COLO668 (cell line): ENCODE results near the gene CNTFR.

Source experiments
- DNase-seq: peaks from one replicate; lab custom pipeline; 2025; ENCODE audit not compliant: unreplicated experiment; lab: John Stamatoyannopoulos, UW

The CNTFR gene

DNA sequence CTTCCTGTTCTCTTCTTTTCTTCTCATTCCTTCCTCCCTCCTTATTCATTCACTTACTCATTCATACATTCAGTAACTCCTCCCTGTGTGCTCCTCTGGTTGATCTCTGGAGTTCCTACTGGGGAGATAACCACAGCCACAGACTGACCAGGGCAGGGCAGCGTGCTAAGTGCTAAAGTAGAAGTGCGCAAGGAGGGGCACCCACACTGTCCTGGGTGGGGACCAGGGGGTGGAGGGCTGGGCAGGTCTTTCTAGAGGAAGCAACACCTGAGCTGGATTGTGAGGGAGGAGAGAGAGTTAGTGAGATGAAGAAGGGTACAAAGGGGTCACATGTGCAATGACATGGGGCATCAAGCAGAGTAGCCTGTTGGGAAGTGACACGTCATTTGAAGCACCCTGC lies 80.6 kb downstream of the CNTFR start:
- no peak for DNase-seq

DNA sequence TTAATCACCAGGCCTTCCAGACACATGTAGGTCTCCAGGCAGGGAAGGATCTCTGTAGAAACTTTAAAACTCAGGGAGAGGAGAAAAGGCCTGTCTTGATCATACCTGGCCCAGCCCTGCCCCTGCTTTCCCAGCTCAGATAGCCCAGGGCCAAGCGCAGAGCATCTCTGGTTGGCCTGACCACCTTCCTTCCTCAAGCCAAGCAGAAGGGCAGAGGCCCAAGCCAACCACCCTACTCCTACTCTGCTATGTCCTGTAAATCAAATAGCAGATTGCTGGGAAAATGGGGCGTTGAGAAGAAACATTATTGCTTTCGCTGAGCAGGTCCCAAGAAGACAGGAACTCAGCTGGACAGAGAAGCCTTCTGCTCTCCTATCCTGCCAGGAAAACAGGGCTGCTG lies 81.1 kb downstream of the CNTFR start:
- no peak for DNase-seq

DNA sequence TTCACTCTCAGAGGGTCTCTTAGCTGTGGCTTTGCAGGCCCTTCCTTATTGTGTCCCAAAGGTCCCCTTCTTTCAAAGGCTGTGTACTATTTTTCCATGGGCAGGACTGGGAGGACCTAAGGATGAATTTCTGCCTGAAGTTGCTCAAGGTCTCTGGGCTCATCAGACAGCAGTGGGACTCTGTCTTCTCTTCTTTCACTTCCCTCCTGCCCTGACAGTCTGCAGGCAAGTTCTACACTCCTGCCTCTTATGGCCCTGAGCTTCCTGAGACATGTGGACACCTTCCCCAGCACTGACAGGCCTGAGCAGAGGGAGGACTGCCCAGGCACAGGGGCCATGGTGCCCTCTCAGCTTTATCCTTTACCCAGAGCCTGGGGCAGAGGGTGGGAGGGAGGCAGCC lies 81.6 kb downstream of the CNTFR start:
- DNase-seq: no peak

DNA sequence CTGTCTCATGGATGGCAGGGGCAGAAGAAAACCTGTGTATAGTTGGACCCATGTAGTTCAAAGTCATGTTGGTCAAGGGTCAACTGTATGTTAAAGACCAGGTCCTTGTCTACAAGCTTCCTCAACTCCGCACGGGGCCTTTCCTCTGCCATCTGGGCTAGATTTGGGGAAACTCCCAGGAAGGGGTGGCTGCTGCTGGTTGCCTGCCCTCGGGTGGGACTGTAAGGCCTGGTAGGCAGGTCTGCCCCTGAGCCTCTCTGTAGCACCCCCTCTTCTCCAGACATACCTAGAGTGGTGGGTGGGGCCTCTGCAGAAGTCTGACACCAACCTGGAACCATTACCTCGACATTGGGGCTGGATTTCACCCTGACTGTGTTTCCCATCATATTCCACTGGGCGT lies 82.0 kb downstream of the CNTFR start:
- DNase-seq: no peak

DNA sequence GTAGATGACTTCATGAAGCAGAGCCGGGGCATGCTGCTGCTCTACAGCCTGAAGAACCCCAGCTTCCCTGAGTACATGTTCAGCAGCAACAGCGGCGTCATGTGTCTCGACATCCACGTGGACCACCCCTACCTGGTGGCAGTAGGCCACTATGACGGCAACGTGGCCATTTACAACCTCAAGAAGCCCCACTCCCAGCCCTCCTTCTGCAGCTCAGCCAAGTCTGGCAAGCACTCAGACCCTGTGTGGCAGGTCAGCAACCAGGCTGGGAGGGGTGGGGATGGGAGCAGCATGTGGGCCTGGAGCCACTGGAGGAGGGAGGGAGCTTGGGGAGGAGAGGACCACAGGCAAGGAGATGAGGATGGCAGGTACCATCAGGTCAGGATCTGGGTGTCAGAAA lies 82.9 kb downstream of the CNTFR start:
- DNase-seq: no peak

DNA sequence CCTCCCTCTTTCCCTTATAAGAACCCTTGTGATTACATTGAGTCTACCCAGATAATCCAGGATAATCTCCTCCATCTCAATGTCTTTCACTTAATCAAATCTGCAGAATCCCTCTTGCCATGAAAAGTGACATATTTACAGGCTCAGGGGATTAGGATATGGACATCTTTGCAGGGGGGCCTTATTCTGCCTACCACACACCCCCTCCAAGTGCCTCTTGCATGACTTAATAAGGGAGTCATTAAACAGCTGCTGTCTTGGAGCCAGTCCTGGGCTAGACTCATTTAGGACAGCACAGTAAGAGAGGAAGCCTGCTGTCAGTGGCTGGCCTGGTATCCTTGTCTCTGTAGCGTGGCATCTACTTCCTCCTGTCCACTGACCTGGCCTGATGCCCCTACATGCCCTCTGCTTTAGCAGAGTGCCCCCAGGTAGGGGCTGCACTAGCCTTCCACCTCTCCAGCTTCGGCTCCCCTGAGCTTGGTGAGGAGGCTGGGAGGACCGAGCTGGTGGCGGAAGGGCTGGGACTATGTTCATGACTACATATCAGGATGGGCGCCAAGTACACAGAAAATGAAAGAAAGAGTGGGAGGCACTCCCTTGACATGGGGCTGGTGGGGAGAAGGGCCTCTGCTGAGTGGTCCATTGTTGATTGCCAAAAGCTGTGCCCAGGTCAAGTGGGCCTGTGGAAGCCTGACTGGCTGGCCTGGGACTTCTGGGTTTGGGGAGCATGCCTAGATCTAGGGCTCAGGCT lies 84.0 kb downstream of the CNTFR start:
- DNase-seq: no peak

DNA sequence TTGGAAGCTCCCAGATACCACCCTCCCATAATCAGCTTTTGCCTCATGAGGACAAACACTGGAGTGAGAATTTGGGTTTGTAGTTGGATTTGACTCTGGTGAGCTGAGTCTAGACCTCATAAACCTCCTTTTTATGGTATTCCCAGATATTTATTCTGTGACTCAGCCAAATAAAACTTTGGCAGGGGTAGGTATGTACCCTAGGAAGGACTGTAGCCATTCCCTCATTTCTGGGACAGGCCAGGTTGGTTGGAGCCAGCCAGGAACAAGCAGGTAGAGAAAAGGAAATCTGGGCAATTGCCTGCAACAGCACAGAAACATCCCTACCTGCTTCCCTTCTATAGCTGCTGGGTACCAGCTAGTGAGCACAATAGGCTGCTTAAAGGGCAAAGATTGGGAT lies 86.1 kb downstream of the CNTFR start:
- no peak for DNase-seq

DNA sequence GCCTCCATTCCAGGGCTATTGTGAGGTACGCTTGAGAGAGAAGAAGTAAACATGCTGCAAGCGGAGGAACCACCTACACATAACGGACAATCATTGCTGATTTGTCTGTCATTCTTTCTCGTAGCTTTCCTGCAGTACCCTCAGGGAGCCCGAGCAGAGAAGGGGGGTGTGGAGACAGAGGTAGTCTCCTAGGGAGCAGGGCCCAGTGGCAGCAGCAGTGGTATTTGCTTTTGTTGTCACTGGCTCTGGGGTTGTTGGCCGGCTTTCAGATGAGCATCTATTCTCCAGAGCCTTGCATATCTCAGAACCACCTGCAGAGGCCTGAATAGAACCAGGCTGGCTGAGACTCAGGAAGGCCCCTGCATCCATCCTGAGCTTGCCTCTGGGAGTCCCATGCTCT lies 86.6 kb downstream of the CNTFR start:
- DNase-seq: no peak

DNA sequence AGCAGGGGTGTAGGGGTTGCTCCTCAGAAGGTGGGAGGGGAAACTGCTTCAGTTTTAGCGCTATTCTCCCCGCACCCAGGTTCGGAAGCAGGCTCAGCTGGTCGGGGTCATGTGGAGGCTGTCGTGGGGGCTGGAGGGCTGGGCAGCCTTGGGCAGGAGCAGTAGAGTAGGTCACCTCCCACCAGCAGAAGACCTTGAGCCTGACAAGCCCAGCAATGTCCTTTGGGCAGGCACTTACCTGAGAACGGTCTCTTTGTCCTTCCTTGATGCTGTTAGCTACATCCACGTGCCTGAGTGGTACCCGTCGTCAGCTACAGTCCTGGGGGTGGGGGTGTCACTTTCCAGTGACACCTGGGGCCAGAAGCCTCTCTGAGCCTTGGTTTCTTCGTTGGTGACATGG lies 87.1 kb downstream of the CNTFR start:
- DNase-seq: no peak

DNA sequence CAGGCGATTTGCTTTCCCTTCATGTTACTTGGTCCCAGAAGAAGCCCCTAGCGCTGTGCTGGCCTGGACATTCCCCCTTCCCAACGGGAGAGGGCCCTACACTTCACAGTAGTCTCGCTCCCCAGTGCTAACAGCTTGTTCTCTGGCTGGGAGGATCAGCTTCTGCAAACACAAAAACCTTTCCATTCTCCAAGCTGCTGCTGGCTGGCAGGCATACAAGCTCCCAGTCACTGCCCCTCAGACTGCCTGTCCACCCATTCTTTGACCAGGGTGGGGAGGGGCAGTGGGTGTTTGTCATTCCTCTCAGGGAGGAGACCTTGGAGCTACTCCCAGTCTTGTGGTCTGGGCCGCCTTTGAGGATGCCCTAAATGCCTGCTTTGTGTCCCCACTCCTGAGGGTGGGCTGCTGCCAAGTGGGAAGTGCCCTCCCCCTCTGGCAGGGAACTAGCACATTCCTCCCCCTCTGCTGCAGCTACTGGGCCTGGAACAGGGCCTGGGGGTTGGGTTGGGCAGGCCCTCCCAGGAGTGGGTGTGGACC lies 87.6 kb downstream of the CNTFR start:
- no peak for DNase-seq
